HepG2 (cell line): ENCODE measurements around the gene AHNAK. TPM values are rescaled to one million over a fixed set of nuclear protein-coding genes. Genes with fewer than 3 reads are reported as not detected.

Experiments used
- ETV6 ChIP-seq: sonication (generic); formaldehyde crosslinking; conservative IDR thresholded peaks from 2 replicates; pipeline ENCODE4 v1.4.0; 2020; ENCODE audit warnings: missing genetic modification reagents
- GATA4 ChIP-seq: sonication (generic); IDR thresholded peaks from 2 replicates; pipeline ENCODE4 v1.6.1; 2016; ENCODE audit warnings: antibody characterized with exemption, low read depth, borderline replicate concordance
- HNRNPH1 ChIP-seq: fragments of 200-400 bp; formaldehyde crosslinking; optimal IDR thresholded peaks from 2 replicates; pipeline ENCODE3; 2017; ENCODE audit warnings: mild to moderate bottlenecking, low read depth, low read length
- HOXA5 ChIP-seq: sonication (generic); formaldehyde crosslinking; IDR thresholded peaks from 2 replicates; pipeline ENCODE4 v1.4.0; 2020; ENCODE audit warnings: missing genetic modification reagents
- KAT7 ChIP-seq: IDR thresholded peaks from 2 replicates; pipeline ENCODE4 v1.6.1; 2018; ENCODE audit warnings: borderline replicate concordance, missing compliant biosample characterization
- NCOR1 ChIP-seq: fragments of 200-600 bp; sonication (generic); IDR thresholded peaks from 2 replicates; pipeline ENCODE4 v1.7.0; 2017; ENCODE audit warnings: antibody characterized with exemption, low read length, borderline replicate concordance
- SIN3A ChIP-seq: IDR thresholded peaks from 2 replicates; pipeline ENCODE4 v1.6.1; 2011; ENCODE audit warnings: low read depth, mild to moderate bottlenecking, control low read depth, low read length, borderline replicate concordance
- ZBTB8A ChIP-seq: sonication (generic); formaldehyde crosslinking; IDR thresholded peaks from 2 replicates; pipeline ENCODE4 v1.4.0; 2020; ENCODE audit warnings: mild to moderate bottlenecking, low read depth, missing genetic modification reagents, borderline replicate concordance
- ZFP1 ChIP-seq: IDR thresholded peaks from 2 replicates; pipeline ENCODE4 v1.6.1; 2016
- ZIK1 ChIP-seq: sonication (generic); formaldehyde crosslinking; IDR thresholded peaks from 2 replicates; pipeline ENCODE4 v1.5.0; 2020; ENCODE audit warnings: mild to moderate bottlenecking, low read depth, missing genetic modification reagents, borderline replicate concordance
- ZNF383 ChIP-seq: sonication (generic); formaldehyde crosslinking; IDR thresholded peaks from 2 replicates; pipeline ENCODE4 v1.4.0; 2020; ENCODE audit warnings: missing genetic modification reagents, mild to moderate bottlenecking, borderline replicate concordance
- ZNF431 ChIP-seq: sonication (generic); formaldehyde crosslinking; IDR thresholded peaks from 2 replicates; pipeline ENCODE4 v1.9.0; 2022; ENCODE audit warnings: missing genetic modification reagents, low read depth, mild to moderate bottlenecking, borderline replicate concordance
- ZNF615 ChIP-seq: sonication (generic); formaldehyde crosslinking; IDR thresholded peaks from 2 replicates; pipeline ENCODE4 v1.5.0; 2020; ENCODE audit warnings: mild to moderate bottlenecking, missing genetic modification reagents, borderline replicate concordance
- polyA plus RNA-seq, 8 experiments: library from polyadenylated mRNA; depleted of rRNA in 3 of 8; stranded (reverse) in 7 of 8; unstranded in 1 of 8; fragments of >200 nt; fragmentation: Illumina TruSeq in 4 of 8; extraction: Trizol in 4 of 8; gene quantifications; 2 replicates each; pipeline versions ENCODE4 v1.2.1 to v1.2.3, GENCODE V29; 2011 to 2016; ENCODE audit warnings: low read depth in 4 of 8, missing spikeins in 1 of 8, mixed read lengths in 1 of 8; ENCODE audit not compliant: insufficient read depth in 1 of 8
- total RNA-seq, 5 experiments: library from RNA; depleted of rRNA; stranded (reverse); fragments of >200 nt; fragmentation: Illumina TruSeq; extraction: Trizol; gene quantifications; 2 replicates each; pipeline ENCODE4 v1.2.3, GENCODE V29; 2016; ENCODE audit warnings: low read depth in 1 of 5
- TF ChIP-seq, protein P1 (sequence below): sonication (generic); formaldehyde crosslinking; IDR thresholded peaks from 2 replicates; pipeline ENCODE4 v1.9.0; 2021; ENCODE audit warnings: mild to moderate bottlenecking, missing genetic modification reagents
- TF ChIP-seq, protein P2 (sequence below): sonication (generic); formaldehyde crosslinking; IDR thresholded peaks from 2 replicates; pipeline ENCODE4 v1.8.0; 2022; ENCODE audit warnings: mild to moderate bottlenecking, missing genetic modification reagents; ENCODE audit not compliant: insufficient replicate concordance
- TF ChIP-seq, protein P3 (sequence below): sonication (generic); formaldehyde crosslinking; IDR thresholded peaks from 2 replicates; pipeline ENCODE4 v1.4.0; 2020; ENCODE audit warnings: missing genetic modification reagents, borderline replicate concordance

Gene AHNAK
- total and polyA plus RNA-seq, 2 of the 13 experiments (the other 11 are each of a cell fraction or from before 2014, with no cell fraction given) = 23.4 to 25.0 TPM

DNA sequence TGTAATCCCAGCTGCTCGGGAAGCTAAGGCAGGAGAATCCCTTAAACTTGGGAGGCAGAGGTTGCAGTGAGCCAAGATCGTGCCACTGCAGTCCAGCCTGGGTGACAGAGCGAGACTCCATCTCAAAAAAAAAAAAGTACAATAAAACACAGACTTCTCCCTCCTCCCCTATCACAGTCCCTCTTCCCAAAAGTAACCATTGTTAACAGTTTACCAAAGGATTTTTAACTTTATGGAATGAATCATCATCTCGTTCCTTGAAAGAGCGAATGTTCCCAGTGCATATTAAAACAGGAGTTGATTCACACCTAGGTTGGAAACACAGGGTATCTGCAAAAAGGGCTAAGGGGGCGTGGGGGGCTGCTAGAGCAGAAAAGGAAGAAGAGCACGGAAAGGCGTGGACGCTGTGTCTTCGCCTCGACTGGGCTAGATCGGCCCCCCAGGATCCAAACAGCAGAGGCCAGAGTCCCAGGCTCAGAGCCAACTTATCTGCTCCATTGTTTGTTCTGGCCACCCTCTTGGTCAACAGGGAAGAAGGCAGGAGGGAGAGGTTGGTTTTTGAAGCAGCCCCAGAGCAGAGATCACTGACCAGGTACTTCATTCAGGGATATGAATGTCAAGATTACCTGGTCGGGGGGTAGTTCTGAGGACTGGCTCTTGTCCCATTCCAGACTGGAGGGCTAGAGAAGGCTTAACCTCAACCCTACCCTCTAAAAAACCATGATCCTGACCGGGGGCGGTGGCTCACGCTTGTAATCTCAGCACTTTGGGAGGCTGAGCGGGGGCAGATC, 2.1 kb upstream of the AHNAK start (continued):
- TF ChIP-seq ZBTB8A (CRISPR knock-in tag) (no peak), ZNF615 (no peak), HNRNPH1 (no peak), ETV6 (no peak), ZNF383 (no peak), NCOR1 (no peak), ZIK1 (CRISPR knock-in tag) (no peak), SIN3A (no peak), ZNF431 (CRISPR knock-in tag) (no peak), GATA4 (peak; percentile 61; the same call in 1 of the 2 replicates), HOXA5 (no peak), ZFP1 (CRISPR knock-in tag) (no peak; the same call in 1 of the 2 replicates), KAT7 (CRISPR knock-in tag) (no peak)
- TF ChIP-seq, protein P1, sequence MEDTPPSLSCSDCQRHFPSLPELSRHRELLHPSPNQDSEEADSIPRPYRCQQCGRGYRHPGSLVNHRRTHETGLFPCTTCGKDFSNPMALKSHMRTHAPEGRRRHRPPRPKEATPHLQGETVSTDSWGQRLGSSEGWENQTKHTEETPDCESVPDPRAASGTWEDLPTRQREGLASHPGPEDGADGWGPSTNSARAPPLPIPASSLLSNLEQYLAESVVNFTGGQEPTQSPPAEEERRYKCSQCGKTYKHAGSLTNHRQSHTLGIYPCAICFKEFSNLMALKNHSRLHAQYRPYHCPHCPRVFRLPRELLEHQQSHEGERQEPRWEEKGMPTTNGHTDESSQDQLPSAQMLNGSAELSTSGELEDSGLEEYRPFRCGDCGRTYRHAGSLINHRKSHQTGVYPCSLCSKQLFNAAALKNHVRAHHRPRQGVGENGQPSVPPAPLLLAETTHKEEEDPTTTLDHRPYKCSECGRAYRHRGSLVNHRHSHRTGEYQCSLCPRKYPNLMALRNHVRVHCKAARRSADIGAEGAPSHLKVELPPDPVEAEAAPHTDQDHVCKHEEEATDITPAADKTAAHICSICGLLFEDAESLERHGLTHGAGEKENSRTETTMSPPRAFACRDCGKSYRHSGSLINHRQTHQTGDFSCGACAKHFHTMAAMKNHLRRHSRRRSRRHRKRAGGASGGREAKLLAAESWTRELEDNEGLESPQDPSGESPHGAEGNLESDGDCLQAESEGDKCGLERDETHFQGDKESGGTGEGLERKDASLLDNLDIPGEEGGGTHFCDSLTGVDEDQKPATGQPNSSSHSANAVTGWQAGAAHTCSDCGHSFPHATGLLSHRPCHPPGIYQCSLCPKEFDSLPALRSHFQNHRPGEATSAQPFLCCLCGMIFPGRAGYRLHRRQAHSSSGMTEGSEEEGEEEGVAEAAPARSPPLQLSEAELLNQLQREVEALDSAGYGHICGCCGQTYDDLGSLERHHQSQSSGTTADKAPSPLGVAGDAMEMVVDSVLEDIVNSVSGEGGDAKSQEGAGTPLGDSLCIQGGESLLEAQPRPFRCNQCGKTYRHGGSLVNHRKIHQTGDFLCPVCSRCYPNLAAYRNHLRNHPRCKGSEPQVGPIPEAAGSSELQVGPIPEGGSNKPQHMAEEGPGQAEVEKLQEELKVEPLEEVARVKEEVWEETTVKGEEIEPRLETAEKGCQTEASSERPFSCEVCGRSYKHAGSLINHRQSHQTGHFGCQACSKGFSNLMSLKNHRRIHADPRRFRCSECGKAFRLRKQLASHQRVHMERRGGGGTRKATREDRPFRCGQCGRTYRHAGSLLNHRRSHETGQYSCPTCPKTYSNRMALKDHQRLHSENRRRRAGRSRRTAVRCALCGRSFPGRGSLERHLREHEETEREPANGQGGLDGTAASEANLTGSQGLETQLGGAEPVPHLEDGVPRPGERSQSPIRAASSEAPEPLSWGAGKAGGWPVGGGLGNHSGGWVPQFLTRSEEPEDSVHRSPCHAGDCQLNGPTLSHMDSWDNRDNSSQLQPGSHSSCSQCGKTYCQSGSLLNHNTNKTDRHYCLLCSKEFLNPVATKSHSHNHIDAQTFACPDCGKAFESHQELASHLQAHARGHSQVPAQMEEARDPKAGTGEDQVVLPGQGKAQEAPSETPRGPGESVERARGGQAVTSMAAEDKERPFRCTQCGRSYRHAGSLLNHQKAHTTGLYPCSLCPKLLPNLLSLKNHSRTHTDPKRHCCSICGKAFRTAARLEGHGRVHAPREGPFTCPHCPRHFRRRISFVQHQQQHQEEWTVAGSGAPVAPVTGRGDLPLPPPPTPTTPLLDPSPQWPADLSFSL (CRISPR knock-in tag) = no peak
- TF ChIP-seq, protein P2, sequence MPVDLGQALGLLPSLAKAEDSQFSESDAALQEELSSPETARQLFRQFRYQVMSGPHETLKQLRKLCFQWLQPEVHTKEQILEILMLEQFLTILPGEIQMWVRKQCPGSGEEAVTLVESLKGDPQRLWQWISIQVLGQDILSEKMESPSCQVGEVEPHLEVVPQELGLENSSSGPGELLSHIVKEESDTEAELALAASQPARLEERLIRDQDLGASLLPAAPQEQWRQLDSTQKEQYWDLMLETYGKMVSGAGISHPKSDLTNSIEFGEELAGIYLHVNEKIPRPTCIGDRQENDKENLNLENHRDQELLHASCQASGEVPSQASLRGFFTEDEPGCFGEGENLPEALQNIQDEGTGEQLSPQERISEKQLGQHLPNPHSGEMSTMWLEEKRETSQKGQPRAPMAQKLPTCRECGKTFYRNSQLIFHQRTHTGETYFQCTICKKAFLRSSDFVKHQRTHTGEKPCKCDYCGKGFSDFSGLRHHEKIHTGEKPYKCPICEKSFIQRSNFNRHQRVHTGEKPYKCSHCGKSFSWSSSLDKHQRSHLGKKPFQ (CRISPR knock-in tag) = no peak
- TF ChIP-seq, protein P3, sequence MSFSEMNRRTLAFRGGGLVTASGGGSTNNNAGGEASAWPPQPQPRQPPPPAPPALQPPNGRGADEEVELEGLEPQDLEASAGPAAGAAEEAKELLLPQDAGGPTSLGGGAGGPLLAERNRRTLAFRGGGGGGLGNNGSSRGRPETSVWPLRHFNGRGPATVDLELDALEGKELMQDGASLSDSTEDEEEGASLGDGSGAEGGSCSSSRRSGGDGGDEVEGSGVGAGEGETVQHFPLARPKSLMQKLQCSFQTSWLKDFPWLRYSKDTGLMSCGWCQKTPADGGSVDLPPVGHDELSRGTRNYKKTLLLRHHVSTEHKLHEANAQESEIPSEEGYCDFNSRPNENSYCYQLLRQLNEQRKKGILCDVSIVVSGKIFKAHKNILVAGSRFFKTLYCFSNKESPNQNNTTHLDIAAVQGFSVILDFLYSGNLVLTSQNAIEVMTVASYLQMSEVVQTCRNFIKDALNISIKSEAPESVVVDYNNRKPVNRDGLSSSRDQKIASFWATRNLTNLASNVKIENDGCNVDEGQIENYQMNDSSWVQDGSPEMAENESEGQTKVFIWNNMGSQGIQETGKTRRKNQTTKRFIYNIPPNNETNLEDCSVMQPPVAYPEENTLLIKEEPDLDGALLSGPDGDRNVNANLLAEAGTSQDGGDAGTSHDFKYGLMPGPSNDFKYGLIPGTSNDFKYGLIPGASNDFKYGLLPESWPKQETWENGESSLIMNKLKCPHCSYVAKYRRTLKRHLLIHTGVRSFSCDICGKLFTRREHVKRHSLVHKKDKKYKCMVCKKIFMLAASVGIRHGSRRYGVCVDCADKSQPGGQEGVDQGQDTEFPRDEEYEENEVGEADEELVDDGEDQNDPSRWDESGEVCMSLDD (CRISPR knock-in tag) = no peak
